NCI-H2196 (cell line): ENCODE results near the gene MMP24.
"Not testable (repeated sequence)": the region's sequence is repeated elsewhere in the genome, so short reads cannot be mapped to it uniquely, and the experiment has no call there.

Source experiments
- DNase-seq: peaks from one replicate; lab custom pipeline; 2025; ENCODE audit not compliant: unreplicated experiment; lab: John Stamatoyannopoulos, UW

The MMP24 gene

DNA sequence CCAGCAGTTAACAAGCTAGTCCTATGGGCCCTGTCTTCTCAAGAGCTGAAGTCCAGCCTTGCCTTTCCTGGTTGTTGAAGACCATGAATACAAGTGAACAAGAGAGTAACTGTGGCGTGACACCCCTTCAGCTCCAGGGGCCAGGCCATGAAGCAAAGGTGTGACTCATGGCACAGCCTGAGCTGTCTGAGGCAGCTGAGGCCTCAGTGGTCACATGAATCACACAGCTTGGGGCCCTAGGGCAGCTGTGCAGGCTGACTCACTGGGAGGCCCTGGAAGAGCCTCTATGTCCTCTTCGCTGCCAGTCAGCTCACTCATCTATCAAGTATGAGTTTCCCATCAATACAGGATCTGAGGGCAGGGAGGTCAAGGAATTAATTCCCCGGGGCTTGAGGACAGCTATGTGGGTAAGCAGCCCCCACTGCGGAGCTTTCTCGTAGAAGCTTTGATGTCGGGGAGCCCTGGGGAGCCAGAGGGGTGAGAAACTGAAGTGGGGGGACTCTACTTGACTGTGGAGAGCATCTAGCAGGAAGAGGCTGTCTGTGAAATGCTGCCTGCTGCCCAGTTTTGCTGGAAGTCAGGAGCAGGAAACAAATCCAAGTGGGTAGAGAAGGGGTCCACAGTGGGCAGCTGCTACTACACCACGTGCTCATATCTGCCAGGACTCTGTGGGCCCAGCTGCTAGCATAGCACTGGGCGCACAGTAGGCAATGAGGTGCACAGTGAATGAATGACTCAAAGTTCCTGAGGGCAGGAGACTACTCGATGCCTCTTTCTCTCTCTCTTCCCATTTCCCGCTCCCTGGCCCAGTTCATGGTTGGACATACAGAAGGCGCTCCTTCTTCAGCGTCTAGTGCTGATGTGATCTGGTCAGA is 79.4 kb downstream of the MMP24 start:
- peak; percentile 51 for DNase-seq

DNA sequence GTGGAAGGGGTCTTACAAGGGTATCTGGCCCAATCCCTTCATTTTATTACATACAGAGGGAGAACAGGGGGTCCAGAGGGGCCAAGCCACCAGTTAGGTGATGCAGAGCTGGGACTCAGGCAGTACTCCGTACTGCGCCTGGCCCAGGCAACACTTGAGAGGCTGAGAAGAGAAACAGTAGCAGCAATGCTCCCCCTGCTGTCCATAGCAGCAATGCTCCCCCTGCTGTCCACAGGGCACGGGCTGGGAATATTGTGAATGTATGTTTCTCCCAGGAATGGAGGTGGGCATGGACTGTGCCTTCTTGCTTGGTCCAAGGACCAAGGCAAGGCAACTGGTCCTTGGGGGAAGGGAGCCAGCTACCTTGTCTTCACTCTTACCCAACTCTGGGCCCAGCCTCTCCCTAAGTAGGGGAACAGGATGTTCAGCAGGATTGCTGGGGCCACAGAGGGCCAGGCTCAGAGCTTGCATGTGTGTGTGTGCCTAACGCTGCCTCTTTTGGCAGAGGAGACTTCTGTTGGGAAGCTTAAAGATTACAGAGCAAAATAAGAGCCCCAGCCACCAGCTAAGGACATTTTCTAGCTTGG is 80.5 kb downstream of the MMP24 start:
- DNase-seq = peak; percentile 65

DNA sequence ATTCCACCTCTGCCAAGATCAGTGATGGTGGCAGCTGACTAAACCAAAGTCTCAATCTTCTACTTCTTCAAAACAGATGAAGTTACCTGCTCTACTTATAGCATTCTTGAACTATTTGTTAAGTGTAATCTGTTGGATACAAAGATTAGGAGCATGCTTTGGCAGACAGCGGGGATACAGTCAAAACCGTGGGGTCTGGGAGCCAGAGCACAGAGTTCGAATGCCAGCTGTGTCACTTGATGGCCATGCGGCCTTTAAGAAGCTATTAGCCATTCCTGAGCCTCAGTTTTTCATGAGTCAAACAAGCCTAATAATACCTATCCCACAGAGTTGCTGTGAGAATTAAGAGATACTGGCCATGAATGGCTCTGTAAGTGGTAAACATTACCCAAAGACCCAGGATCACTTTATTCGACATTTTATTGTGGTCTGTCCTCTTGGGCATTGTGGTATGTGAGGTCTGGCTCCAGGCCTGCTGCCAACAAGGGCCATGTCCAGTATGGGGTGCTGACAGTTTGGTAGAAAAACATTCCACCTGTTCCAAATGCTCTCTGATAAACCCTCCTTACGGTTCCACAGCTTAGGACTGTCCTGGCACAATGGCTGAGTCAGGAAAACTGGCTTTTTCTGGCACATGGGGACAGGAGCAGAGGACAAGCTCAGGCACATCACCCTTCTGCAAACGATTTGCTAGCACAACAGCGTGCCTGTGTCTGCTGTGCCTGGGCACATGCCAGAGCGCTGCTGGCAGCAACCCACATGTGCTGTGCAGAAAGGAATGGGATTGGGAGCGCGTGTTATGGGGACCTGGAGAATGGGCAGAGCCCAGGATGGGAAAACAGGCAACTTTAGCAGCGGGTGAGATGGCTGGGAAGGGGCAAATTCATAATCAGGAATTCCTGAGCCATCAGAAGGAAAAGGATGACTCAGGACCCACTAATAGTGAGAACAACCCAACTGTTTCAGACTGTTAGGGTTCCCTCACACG is 81.5 kb downstream of the MMP24 start:
- peak; percentile 85 for DNase-seq

DNA sequence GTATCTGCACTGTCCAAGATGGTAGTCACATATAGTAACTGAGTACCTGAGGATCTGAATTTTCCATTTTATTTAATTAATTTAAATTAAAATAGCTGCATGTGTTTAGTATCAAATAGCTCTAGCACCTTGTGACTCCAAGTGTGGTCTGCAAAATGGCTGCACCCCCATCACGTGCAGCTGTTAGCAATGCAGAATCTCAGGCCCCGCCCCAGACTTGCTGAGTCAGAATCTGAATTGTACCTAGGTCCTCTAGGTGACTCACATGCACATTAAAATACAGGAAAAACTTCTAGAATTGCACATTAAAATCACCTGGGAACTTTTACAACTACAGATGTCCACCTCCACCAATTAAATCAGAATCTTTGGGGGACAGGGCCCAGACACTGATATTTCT is 84.9 kb downstream of the MMP24 start:
- no peak for DNase-seq

- no peak for DNase-seq
Observed at GRCh38 chr20:35311822-35312221, 85.3 kb downstream of the MMP24 start.

DNA sequence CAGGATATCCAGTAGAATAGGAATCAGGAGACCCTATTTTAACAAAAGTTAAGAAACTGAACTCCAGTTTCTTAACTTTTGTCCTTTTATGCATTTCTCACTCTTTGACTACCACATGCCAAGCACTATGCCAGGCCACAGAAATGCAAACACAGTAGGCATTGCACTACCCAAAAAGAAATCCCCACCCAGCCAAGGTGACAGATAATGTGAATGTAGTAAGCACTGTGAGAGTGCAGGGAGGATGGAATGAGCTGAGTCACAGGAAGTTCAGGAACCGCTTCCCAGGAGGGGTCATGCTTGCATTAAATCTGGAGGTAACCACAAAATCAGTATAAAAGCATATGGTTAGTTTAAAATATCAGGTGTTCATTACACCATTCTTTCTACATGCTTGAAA is 85.8 kb downstream of the MMP24 start:
- no peak for DNase-seq

- DNase-seq = no peak
Observed at GRCh38 chr20:35314816-35315631, 88.5 kb downstream of the MMP24 start.

GRCh38 chr20:35315632-35316020 is 89.1 kb downstream of the MMP24 start:
- DNase-seq = not testable (repeated sequence)

- no peak for DNase-seq
Observed at GRCh38 chr20:35316086-35316485, 89.6 kb downstream of the MMP24 start.

DNA sequence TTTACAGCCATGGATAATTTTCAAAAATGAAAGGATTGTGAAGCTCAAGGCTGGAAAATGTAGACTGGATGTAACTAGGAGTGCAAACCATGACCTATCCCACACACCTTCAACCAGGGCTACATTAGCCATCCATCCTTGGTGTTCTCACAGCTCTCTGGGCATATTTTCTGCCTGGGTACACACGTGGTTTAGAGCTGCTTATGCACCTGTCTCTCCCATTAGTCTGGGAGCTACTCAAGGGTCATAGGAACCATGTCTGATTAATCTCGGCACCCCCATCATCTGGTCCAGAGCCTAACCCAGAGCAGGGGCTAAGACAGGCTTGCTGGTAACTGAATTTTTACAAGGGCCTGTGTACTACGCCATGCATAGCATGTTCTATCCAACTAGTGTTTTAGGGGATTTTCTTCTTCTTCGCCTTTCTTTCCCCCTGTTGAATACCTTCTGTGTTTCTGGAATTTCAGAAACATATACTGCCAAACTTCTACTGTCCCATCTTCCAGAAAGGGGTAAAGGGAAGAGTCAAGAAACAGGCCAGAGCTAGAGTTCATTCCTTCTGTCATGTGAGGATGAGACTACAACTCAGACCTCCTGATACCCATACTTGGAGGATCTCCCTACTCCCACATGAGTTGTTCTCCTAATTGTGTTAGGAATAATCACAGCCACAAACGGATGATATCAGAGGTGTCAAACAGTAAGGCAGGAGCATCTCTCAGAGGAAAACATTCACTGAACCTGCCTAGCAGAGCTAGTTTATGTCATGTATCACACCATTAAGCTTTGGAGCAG is 91.1 kb downstream of the MMP24 start:
- DNase-seq = no peak

DNA sequence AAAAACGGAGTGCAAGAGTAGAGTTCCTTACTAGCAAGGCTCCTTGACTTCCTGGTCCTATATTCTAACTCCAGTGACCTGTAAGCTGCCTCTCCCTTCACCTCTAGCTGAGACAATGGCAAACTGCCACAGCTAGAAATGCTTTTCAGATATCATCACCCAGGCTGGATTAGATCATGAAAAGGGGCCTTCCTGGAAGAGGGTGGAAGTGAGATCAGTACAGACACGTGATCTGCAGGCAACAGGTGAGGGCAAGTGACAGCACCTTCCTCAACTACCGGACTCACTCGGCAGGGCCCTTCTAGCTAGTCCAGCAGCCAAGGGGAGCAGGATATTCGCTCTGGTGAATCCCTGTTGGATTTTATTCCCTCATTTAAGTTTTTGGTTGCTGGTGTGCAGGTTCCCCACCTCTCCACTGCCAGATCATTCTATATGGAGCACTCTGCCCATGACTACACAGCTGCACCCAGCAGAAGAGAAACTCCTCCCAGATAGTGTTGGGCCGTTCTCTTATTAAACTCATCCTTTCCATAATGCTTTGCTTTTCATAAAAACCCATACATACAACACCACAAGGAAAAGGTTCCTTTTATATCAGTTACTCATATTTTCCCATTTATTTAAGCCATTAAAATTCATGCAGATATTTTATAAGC is 92.1 kb downstream of the MMP24 start:
- peak; percentile 99 for DNase-seq

- peak; percentile 80 for DNase-seq
Observed at GRCh38 chr20:35319192-35319870, 92.8 kb downstream of the MMP24 start.

GRCh38 chr20:35319871-35320197 is 93.3 kb downstream of the MMP24 start:
- DNase-seq = no peak

GRCh38 chr20:35320396-35321126 is 94.1 kb downstream of the MMP24 start:
- no peak for DNase-seq

DNA sequence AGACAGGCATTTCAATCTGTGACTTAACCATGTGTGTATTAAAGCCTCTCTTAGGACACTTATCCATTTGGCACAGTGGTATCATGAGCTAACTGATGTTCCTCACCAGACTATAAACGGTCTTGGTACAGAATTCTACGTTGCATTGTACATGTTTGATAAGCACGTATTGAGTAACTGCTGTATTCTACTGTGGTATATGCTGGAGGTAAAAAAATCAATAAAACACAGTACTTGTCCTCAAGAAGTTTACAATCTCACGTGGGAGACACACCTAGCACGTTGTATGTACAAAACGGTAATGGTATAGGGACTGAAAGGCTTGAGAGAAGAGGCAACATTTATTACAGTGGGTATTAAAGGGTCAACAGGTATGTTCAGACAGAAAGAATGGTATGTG is 98.9 kb downstream of the MMP24 start:
- no peak for DNase-seq

DNA sequence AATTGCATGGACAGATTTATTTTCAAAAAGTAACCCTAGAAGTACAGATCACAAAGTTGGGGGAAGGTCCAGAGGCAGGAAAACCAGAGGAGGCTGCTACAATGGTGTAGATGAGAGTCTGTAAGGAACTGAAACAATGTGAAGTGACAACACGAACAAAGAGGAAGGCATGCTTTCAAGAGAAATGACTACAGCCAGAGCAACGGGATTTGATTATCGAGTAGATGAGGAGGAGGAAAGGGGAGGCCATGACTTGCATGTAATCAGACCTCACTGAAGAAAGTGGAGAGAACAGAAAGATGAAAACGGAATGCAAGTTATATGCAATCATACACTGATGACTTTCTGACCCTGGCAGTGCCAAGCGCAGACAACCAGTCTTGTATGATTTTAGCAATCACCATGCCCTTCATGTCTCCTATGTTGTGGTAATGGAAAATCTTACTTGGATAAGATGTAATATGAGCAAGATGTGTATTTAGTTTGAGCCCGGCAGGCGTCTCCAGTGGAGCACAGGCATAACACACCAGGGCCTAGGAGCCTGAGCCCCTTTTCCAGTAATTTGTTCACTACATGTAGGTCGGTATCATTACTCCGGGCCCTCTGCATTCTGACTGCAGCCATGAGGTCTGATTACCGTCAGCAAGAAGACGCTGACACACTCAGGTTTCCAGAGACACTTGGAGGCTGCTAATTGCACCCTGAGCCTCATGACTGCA is 99.7 kb downstream of the MMP24 start:
- no peak for DNase-seq
